ENCODE measurements around the gene CERS2.
"Not testable (repeated sequence)": the region's sequence is repeated elsewhere in the genome, so short reads cannot be mapped to it uniquely, and the experiment has no call there.

Gene CERS2

DNA sequence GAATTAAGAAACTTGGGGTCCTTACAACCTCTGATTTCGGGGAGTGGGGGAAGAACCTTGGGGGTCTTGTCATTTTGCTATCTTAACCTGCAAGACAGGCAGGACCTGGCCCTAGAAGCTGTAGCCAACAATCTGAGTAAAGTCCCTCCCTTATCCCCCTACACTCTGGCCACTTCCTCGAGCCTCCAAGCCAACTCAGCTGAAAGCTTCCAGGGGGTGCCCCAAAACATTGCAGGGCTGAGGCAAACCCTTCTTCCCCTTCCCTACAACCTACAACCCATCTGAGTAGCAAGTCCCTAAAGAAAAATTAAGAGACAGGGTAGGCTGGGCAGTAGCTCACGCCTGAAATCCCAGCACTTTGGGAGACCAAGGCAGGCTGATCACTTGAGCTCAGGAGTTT, 5.0 kb downstream of the CERS2 start:
- DNase-seq (ENCODE audit: low spot score), result no peak

DNA sequence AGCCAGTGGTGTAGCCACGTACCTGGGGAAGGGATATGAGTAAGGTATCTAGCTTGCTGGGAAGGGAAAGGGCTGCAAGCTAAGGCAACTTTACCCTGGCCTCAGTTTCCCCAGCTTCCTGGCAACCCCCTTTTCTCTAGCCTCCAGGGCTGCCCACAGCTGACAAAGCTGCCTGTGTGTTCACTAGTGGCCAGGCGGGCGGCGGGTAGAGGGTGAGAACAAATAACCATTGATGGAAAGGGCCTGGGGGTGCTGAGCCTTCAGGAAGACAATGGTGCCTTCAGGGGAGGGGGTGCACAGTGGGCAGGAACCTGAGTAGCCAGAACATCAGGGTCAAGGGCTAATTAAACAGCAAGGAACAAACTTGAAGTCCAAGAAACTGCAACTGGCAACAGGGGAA, 6.1 kb downstream of the CERS2 start:
- DNase-seq (ENCODE audit: low spot score), result no peak

DNA sequence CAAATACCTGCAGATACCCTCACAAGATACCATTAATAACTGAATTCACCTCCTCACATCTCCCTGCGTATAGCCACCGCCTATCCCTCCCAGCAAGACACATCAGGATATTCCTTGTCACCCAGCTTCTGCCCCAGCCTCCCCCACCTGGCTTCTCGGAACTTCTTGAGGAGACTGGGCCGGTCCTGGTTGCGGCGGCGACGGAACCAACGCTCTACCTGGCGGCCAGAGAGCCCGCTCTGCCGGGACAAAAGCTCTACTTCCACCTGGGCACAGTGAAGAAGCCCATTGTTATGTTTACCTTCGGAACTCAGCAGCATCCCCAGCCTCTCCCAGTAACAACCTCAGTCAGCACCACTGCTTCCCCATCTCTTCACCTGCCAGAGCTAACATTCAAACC, 6.7 kb downstream of the CERS2 start:
- no peak for DNase-seq (ENCODE audit: low spot score)

DNA sequence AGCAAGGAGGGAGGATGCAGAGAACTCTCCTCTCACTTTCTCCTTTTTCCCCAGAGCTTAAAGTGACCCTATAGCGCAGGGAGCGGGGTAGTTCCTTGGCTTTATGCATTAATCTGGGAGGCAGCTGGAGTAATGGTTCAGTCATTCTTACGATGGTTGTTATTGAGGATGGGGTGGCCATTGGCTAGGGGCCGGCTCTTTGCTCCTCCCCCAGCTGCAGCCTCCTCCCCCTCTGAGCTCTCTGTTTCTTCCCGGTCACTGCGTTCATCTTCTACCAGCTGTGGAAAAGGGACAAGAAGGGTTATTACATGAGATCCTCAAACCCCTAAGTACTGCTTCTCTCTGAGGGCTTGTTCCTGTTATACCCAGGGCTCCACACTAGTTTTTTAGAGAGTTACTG, 8.6 kb downstream of the CERS2 start:
- DNase-seq (ENCODE audit: low spot score), result no peak

DNA sequence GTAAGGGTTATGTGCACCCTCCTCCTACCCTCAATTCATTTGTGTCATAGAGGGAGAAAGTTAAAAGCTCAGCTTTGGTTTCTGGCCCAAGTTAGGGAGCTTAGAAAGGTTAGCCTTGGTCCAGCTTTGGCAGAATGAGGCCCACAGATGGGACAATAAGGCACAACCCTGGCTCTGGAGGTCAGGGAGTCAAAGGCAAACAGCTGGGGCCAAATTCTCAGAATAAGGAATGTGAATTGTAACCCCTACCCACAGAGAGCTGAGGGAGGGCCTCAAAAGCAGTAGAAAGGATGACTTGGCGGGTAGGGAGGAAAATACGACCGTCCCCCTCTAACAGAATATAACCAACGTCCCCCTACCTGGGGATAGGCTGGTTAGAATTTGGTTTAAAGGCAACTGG, 9.0 kb downstream of the CERS2 start:
- no peak for DNase-seq (ENCODE audit: low spot score)

DNA sequence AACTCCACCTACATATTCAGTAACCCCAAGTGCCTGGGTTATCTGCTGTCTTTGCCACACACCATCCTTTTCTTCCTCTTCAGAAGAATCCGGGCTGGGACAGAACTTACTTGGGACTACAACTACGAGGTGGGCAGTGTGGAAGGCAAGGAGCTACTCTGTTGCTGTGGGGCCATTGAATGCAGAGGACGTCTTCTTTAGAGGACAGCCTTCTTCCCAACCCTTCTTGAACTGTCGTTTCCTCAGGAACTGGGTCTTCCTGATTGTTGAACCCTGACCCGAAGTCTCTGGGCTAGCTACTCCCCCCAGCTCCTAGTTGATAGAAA, 10.5 kb downstream of the CERS2 start:
- no peak for DNase-seq (ENCODE audit: low spot score)

DNA sequence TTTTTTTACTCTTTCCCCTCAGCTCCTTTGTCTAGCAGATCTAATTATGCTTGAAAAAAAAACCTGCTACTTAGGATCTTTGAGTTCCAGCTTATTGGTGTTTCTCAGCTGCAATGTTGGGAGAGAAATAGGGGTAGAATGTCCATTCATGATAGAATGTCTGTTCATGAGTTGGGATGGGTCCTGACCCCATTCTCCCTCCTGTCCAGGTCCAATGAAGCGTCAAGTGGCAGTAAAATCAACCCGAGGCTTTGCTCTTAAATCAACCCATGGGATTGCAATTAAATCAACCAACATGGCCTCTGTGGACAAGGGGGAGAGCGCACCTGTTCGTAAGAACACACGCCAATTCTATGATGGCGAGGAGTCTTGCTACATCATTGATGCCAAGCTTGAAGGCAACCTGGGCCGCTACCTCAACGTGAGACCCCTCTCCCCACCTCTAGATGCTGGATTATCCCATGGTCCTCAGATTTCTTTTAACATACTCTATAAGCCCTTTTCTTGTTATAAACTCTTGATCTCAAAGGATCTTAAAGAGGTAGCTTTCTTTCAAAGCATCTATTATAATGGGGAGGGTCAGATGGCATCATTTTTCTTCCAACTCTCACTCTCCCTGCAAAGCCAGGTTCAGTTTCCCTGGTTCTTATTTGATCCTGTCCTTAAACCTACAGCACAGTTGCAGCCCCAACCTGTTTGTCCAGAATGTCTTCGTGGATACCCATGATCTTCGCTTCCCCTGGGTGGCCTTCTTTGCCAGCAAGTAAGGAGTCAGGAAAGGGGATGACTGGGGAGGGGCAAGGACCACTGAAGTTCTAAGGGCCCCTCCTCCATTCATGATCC, 11.1 kb downstream of the CERS2 start:
- no peak for DNase-seq (ENCODE audit: low spot score)

DNA sequence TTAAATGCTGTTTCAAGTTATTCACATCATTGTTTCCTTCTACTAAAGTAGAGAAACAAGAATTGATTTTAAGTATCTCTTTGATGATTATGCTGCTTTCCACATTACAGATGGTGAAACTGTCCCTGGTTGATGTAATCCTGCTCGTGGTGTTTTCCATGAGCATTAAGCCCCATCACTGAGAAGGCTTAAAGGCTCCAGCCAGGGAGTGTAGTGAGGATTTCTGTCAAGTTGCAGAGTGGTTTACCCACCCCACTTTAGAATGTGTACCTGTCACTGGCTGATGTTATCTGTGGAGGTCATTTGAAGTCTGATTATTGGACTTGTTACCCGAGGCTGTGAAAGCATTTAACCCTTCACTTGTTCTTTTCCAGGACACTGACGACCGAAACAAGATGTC, 12.9 kb downstream of the CERS2 start:
- no peak for DNase-seq (ENCODE audit: low spot score)

DNA sequence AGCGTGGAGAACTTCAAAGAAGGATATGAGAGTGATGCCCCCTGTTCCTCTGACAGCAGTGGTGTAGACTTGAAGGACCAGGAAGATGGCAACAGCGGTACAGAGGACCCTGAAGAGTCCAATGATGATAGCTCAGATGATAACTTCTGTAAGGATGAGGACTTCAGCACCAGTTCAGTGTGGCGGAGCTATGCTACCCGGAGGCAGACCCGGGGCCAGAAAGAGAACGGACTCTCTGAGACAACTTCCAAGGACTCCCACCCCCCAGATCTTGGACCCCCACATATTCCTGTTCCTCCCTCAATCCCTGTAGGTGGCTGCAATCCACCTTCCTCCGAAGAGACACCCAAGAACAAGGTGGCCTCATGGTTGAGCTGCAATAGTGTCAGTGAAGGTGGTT, 14.0 kb downstream of the CERS2 start:
- no peak for DNase-seq (ENCODE audit: low spot score)

DNA sequence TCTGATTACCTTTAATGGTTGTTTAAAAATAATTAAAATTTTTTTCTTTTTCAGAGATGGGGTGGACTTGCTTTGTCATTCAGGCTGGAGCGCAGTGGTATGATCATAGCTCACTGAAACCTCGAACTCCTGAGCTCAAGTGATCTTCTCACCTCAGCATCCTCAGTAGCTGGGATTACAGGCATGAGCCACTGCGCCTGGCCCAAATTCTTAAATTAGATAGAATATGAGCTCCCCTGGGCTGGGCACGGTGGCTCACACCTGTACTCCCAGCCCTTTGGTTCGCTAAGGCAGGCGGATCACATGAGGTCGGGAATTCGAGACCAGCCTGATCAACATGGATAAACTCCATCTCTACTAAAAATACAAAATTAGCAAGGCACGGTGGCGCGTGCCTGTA, 17.0 kb downstream of the CERS2 start:
- no peak for DNase-seq (ENCODE audit: low spot score)

DNA sequence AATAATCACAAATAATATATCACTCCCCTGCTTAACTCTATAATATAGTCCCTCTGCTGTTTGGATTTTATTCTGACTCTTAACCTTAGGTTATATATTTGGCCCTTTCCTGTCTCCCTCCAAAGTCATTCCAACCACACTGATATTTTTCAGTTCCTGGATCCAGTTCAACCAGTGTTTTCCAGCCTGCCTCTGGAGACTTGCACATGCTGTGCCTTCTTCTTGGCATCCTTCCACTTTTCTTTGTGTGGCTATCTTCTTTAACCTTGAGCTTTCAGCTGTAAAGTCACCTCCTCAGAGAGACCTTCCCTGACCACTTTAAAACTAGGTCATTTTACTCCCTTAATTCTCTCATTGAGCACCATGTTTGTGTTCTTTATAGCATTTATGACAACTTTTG, 19.4 kb downstream of the CERS2 start:
- DNase-seq (ENCODE audit: low spot score), result no peak

DNA sequence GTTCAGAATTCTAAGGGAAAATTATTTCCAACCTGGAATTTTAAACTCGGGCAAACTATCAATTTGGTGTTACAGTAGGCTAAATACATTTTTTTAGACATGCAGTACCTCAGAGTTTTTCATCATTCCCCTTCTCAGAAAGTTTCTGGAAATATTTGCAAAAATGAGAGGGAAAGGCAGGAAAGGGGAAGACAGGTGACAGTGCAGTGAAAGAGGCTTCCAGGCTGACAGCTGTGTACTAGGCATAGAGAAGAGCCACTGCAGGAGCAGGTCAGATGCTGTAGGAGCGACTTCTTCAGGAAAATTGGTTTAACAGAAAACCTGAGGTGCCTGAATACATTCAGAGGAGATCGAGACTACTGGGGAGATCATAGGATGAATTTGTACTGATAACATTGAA, 19.9 kb downstream of the CERS2 start:
- no peak for DNase-seq (ENCODE audit: low spot score)

DNA sequence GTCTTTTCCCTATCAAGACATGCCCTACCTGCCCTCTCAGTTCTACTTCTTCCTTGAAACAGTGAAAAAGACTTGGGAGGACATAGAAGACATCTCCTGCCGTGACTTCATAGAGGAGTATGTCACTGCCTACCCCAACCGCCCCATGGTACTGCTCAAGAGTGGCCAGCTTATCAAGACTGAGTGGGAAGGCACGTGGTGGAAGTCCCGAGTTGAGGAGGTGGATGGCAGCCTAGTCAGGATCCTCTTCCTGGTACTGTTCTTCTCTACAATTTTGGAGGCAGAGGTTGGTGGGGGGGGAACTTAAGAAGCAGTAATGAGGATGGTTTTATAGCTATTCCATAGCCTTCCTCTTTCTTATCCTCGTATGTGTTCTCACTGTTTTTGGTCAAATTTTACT, 29.8 kb downstream of the CERS2 start:
- no peak for DNase-seq (ENCODE audit: low spot score)

DNA sequence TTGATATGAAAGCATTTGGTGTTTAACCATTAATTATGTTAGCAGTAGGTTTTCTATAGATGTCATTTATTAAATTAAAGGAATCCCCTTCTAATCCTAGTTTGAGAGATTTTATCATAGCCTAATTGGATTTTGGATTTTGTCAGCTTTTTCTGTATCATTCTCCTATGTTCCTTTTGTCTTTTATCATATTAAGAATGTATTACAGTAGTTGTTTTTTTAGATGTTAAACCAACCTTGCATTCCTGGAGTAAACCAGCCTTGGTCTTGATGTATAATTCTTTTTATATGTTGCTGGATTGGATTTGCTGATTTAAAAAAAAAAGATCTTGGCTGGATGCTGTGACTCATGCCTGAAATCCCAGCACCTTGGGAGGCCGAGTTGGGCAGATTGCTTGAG, 42.9 kb downstream of the CERS2 start:
- no peak for DNase-seq (ENCODE audit: low spot score)

DNA sequence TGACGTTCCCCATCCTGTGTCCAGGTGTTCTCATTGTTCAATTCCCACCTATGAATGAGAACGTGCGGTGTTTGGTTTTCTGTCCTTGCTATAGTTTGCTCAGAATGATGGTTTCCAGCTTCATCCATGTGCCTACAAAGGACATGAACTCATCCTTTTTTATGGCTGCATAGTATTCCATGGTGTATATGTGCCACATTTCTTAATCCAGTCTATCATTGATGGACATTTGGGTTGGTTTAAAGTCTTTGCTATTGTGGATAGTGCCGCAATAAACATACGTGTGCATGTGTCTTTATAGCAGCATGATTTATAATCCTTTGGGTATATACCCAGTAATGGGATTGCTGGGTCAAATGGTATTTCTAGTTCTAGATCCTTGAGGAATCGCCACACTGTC, 45.9 kb downstream of the CERS2 start:
- not testable (repeated sequence) for DNase-seq (ENCODE audit: low spot score)

DNA sequence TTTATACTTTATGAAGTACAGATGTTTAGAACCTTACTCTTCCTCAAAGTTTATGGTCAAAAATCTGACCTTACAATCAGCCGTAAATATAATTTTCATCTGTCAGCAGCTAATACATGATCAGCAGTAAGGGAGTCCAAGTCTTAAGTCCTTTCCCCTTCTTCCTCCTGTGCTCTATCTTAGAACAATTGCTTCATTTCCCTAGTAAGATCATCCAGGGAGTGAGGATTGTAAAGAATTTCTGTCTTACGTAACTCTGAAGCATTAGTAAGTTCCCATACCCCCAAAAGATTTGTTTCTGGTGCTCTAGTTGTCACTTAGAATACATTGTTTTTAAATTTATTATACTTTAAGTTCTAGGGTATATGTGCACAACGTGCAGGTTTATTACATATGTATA, 46.3 kb downstream of the CERS2 start:
- DNase-seq (ENCODE audit: low spot score), result no peak

DNA sequence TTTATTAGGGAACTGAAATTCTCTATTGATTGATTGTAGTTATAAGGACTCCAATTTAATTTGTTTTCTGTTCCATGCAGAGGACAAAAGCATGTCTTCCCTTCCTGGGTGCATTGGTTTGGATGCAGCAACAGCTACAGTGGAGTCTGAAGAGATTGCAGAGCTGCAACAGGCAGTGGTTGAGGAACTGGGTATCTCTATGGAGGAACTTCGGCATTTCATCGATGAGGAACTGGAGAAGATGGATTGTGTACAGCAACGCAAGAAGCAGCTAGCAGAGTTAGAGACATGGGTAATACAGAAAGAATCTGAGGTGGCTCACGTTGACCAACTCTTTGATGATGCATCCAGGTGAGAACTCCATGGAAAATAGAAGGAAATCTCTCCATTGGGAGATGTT, 47.0 kb downstream of the CERS2 start:
- DNase-seq (ENCODE audit: low spot score), result no peak

DNA sequence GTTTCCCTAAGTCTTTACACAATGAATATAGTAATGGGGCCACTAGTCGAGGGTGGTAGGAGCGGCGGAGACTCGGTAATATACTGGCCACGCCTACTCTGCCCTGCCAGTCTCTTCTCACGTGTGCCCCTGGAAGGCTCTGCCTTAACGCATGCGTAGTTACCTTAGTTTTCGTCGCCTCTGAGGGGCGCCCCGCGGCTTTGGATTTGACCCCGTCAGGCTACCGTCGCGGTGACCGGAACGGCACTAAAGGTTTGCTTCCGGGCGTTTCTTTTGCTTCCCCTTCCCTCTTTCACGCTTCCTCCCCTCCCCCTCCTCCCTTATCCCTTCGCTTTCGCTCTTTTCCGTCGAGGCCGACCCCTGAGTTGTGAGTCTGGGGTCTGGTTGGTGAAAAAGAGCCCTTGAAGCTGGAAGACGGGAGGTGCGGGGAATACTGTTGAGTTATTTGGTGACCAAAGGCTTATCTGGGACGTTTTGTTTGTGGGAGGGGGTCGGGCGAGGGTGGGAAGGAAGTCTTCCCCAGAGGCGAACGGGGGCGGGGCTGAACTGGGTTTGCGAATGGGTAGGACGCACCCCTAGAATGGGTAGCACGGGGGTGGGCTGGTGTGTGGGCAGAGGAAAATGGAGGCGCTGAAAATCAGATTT, 48.4 kb downstream of the CERS2 start, which contains the start of gene SETDB1:
SETDB1 (plus strand) TSS at position 267 of the 645 bp plus-strand sequence. CDS start 1,352 bp downstream, outside the sequence.
- DNase-seq (ENCODE audit: low spot score), result peak; percentile 92

DNA sequence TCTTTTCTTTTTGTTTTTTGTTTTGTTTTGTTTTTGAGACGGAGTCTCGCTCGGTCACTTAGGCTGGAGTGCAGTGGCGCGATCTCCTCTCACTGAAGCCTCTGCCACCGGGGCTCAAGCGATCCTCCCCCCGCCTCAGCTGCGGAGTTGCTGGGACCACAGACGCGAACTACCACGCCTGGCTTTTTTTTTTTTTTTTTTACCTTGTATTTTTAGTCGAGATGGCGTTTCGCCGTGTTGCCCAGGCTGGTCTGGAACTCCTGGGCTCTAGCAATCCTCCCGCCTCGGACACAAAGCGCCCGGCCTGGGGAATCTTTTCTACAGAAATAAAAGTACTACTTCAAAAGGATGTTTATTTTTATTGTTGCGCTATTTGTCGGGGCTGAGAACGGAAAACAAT, 49.6 kb downstream of the CERS2 start:
- DNase-seq (ENCODE audit: low spot score), result no peak

DNA sequence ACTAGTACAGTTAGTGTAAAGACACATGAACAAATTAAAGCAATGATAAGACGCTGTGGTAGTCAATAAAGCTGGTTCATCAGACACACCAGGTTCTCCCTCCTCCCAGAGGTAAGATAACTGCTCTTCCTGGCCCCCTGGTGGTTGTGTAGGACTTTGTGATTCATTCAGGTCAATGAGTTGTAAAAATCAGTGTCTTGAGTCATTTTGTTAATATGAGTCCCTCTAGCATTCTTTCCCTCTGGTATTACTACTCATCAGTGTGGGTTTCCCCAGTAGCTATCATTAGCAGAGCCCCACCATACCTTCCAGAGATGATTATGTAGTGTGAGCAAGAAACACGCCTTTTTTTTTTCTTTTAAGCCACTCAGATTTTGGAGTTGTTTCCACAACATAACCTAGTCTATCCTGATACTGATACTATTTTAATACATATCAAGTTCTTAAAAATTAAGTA, 52.1 kb downstream of the CERS2 start:
- DNase-seq (ENCODE audit: low spot score), result peak; percentile 66

DNA sequence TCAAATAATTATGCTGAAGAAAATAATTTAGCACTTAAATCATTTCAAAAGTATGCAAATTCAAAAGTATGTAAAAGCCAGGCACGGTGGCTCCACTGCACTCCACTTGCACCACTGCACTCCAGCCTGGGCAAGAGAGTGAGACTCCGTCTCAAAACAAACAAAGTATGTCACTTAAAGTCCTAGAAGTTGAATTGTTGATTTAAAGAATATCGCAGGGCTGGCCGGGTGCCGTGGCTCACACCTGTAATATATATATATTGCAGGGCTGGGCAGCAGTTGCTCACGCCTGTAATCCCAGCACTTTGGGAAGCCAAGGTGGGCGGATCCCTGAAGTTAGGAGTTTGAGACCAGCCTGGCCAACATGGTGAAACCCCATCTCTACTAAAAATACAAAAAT, 57.2 kb downstream of the CERS2 start:
- no peak for DNase-seq (ENCODE audit: low spot score)
